SK-N-SH treated with all-trans-retinoic acid at 6 μM for 48 hours (cell line): ENCODE data around the gene PRKCE.
"Not testable (repeated sequence)": the region's sequence is repeated elsewhere in the genome, so short reads cannot be mapped to it uniquely, and the experiment has no call there.

Experiments
- ATAC-seq: fragments of 200-7000 bp; cut with Tn5 transposase; 3 replicates; pipeline ENCODE4 v1.9.1; 2020; ENCODE audit warnings: mild to moderate bottlenecking, moderate library complexity
- BACH2 ChIP-seq: fragments of 250-450 bp; sonication (Bioruptor Pico); IDR thresholded peaks from 2 replicates; pipeline ENCODE4 v1.9.0; 2021; ENCODE audit warnings: mild to moderate bottlenecking, borderline replicate concordance
- CSDC2 ChIP-seq: fragments of 250-450 bp; sonication (Bioruptor Pico); IDR thresholded peaks from 2 replicates; pipeline ENCODE4 v1.5.0; 2020; ENCODE audit warnings: mild to moderate bottlenecking, moderate library complexity
- CSRNP3 ChIP-seq: fragments of 250-450 bp; sonication (Bioruptor Pico); IDR thresholded peaks from 2 replicates; pipeline ENCODE4 v1.5.1; 2021; ENCODE audit warnings: mild to moderate bottlenecking, moderate library complexity
- ISL1 ChIP-seq: fragments of 250-450 bp; sonication (Bioruptor Pico); IDR thresholded peaks from 2 replicates; pipeline ENCODE4 v2.1.2; 2022; ENCODE audit warnings: mild to moderate bottlenecking, moderate library complexity
- OSR1 ChIP-seq: fragments of 250-450 bp; sonication (Bioruptor Pico); IDR thresholded peaks from 2 replicates; pipeline ENCODE4 v1.8.0; 2022; ENCODE audit warnings: moderate library complexity, mild to moderate bottlenecking, inconsistent platforms
- RARB ChIP-seq: fragments of 250-450 bp; sonication (Bioruptor Pico); IDR thresholded peaks from 2 replicates; pipeline ENCODE4 v1.8.0; 2021; ENCODE audit warnings: mild to moderate bottlenecking, moderate library complexity
- SNAI2 ChIP-seq: fragments of 250-450 bp; sonication (Bioruptor Pico); IDR thresholded peaks from 2 replicates; pipeline ENCODE4 v1.5.0; 2020; ENCODE audit warnings: mild to moderate bottlenecking, moderate library complexity
- TCF4 ChIP-seq: fragments of 250-450 bp; sonication (Bioruptor Pico); IDR thresholded peaks from 2 replicates; pipeline ENCODE4 v1.8.0; 2021; ENCODE audit warnings: mild to moderate bottlenecking, moderate library complexity, borderline replicate concordance
- TOX ChIP-seq: fragments of 250-450 bp; sonication (Bioruptor Pico); IDR thresholded peaks from 2 replicates; pipeline ENCODE4 v1.8.0; 2021; ENCODE audit warnings: mild to moderate bottlenecking, moderate library complexity, borderline replicate concordance
- TSHZ2 ChIP-seq: fragments of 250-450 bp; sonication (Bioruptor Pico); IDR thresholded peaks from 2 replicates; pipeline ENCODE4 v1.5.0; 2020; ENCODE audit warnings: mild to moderate bottlenecking, moderate library complexity
- ZC3H10 ChIP-seq: fragments of 250-450 bp; sonication (Bioruptor Pico); IDR thresholded peaks from 2 replicates; pipeline ENCODE4 v1.5.1; 2021; ENCODE audit warnings: mild to moderate bottlenecking, moderate library complexity
- ZFP3 ChIP-seq: fragments of 250-450 bp; sonication (Bioruptor Pico); IDR thresholded peaks from 2 replicates; pipeline ENCODE4 v1.5.0; 2020; ENCODE audit warnings: mild to moderate bottlenecking, moderate library complexity
- ZFP30 ChIP-seq: fragments of 450-650 bp; formaldehyde crosslinking; IDR thresholded peaks from 2 replicates; pipeline ENCODE4 v1.5.0; 2022; ENCODE audit warnings: mild to moderate bottlenecking, moderate library complexity
- ZNF565 ChIP-seq: fragments of 450-650 bp; formaldehyde crosslinking; conservative IDR thresholded peaks from 2 replicates; pipeline ENCODE4 v1.5.0; 2020; ENCODE audit warnings: low read depth, mild to moderate bottlenecking, moderate library complexity
- ZNF70 ChIP-seq: fragments of 450-650 bp; formaldehyde crosslinking; IDR thresholded peaks from 2 replicates; pipeline ENCODE4 v1.5.0; 2020; ENCODE audit warnings: mild to moderate bottlenecking, moderate library complexity
- ZNF8 ChIP-seq: fragments of 450-650 bp; formaldehyde crosslinking; IDR thresholded peaks from 2 replicates; pipeline ENCODE4 v1.5.0; 2020; ENCODE audit warnings: mild to moderate bottlenecking, moderate library complexity
- TF ChIP-seq, protein P1 (sequence below): fragments of 250-450 bp; sonication (Bioruptor Pico); IDR thresholded peaks from 2 replicates; pipeline ENCODE4 v1.8.0; 2020; ENCODE audit warnings: mild to moderate bottlenecking, moderate library complexity, borderline replicate concordance
- TF ChIP-seq, protein P2 (sequence below): fragments of 250-450 bp; sonication (Bioruptor Pico); IDR thresholded peaks from 2 replicates; pipeline ENCODE4 v1.5.1; 2020; ENCODE audit warnings: low read depth, mild to moderate bottlenecking, moderate library complexity
- TF ChIP-seq, protein P3 (sequence below): fragments of 250-450 bp; sonication (Bioruptor Pico); IDR thresholded peaks from 2 replicates; pipeline ENCODE4 v1.8.0; 2021; ENCODE audit warnings: low read depth, mild to moderate bottlenecking, moderate library complexity, borderline replicate concordance

PRKCE gene

GRCh38 chr2:46213906-46214305 is 562.4 kb downstream of the PRKCE start:
- ATAC-seq: no peak
- TF ChIP-seq OSR1 (CRISPR knock-in tag) (no peak), TSHZ2 (CRISPR knock-in tag) (no peak), RARB (no peak), TOX (CRISPR knock-in tag) (no peak), CSRNP3 (CRISPR knock-in tag) (no peak), ZNF70 (no peak), BACH2 (no peak), ZC3H10 (CRISPR knock-in tag) (no peak), ZNF565 (CRISPR knock-in tag) (no peak), ZNF8 (CRISPR knock-in tag) (no peak)
- TF ChIP-seq, protein P1, sequence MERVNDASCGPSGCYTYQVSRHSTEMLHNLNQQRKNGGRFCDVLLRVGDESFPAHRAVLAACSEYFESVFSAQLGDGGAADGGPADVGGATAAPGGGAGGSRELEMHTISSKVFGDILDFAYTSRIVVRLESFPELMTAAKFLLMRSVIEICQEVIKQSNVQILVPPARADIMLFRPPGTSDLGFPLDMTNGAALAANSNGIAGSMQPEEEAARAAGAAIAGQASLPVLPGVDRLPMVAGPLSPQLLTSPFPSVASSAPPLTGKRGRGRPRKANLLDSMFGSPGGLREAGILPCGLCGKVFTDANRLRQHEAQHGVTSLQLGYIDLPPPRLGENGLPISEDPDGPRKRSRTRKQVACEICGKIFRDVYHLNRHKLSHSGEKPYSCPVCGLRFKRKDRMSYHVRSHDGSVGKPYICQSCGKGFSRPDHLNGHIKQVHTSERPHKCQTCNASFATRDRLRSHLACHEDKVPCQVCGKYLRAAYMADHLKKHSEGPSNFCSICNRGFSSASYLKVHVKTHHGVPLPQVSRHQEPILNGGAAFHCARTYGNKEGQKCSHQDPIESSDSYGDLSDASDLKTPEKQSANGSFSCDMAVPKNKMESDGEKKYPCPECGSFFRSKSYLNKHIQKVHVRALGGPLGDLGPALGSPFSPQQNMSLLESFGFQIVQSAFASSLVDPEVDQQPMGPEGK (CRISPR knock-in tag): no peak
- TF ChIP-seq, all 23 proteins: peak for 0

DNA sequence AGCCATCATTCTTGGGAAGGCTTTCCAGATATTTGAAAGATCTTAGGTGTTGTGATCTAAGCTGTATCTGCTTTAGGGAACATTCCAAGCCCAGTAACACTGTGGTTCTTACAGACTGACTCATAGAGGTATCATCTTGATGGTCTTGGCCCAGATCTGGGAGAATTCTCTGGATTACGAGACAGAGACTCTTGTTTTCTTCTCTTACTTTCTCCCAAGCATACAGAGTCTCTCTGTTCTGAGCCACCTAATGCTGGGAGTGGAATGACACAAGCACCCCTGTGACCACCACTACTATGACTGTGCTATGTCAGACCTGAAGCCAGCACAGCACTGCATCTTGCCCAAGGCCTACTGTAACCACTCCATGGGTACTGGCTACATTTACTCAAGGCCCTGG is 564.7 kb downstream of the PRKCE start:
- TF ChIP-seq, protein P2, sequence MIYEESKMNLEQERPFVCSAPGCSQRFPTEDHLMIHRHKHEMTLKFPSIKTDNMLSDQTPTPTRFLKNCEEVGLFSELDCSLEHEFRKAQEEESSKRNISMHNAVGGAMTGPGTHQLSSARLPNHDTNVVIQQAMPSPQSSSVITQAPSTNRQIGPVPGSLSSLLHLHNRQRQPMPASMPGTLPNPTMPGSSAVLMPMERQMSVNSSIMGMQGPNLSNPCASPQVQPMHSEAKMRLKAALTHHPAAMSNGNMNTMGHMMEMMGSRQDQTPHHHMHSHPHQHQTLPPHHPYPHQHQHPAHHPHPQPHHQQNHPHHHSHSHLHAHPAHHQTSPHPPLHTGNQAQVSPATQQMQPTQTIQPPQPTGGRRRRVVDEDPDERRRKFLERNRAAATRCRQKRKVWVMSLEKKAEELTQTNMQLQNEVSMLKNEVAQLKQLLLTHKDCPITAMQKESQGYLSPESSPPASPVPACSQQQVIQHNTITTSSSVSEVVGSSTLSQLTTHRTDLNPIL: no peak
- TF ChIP-seq, protein P3, sequence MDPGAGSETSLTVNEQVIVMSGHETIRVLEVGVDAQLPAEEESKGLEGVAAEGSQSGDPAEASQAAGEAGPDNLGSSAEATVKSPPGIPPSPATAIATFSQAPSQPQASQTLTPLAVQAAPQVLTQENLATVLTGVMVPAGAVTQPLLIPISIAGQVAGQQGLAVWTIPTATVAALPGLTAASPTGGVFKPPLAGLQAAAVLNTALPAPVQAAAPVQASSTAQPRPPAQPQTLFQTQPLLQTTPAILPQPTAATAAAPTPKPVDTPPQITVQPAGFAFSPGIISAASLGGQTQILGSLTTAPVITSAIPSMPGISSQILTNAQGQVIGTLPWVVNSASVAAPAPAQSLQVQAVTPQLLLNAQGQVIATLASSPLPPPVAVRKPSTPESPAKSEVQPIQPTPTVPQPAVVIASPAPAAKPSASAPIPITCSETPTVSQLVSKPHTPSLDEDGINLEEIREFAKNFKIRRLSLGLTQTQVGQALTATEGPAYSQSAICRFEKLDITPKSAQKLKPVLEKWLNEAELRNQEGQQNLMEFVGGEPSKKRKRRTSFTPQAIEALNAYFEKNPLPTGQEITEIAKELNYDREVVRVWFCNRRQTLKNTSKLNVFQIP (CRISPR knock-in tag): no peak
- no peak for TF ChIP-seq ZFP3 (CRISPR knock-in tag)
- no peak for TF ChIP-seq TCF4
- no peak for TF ChIP-seq ZNF8 (CRISPR knock-in tag)

DNA sequence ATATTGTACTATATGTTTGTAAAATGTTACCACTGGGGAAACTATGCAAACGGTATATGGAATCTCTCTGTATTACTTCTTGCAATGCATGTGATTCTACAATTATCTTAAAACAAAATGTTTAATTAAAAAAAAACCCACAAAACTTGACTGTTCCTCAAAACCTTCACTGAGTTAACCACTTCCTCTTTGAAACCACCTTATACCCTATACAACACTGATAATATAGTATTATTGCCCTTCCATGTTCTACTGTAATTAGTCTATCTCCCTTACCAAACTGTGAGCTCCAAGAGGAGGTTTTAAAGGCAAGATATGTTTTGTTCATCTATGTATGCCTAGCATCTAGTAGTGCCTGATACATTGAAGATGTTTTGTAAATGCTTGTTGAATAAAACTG is 572.0 kb downstream of the PRKCE start:
- ATAC-seq: not testable (repeated sequence)

More for the DNA sequence above, 564.7 kb downstream of the PRKCE start:
- no peak for ATAC-seq

- ATAC-seq: no peak
- TF ChIP-seq TOX (CRISPR knock-in tag) (no peak), CSDC2 (no peak), TSHZ2 (CRISPR knock-in tag) (no peak), ZNF565 (CRISPR knock-in tag) (no peak), ZFP30 (no peak), ISL1 (no peak), SNAI2 (no peak)
- TF ChIP-seq, protein P1 (CRISPR knock-in tag): no peak
- TF ChIP-seq, protein P3 (CRISPR knock-in tag): no peak
Measured at GRCh38 chr2:46225150-46225625, 573.7 kb downstream of the PRKCE start.
